Measurements from ENCODE around the gene STK36. TPM values are rescaled to one million over a fixed set of nuclear protein-coding genes. Genes with fewer than 3 reads are reported as not detected.

Gene STK36
- total RNA-seq, 1 experiment from 2014 or later: 47.7 TPM

- Mint-ChIP-seq H3K27ac (no peak overlapping the region), H3K27me3 (ENCODE audit: low read depth) (no peaks in the 10 kb centered on the region; the same call in 1 of the 2 replicates), H3K4me3 (no peak overlapping the region), H3K36me3 (peaks cover 3% of the 10 kb centered on the region; the same call in 1 of the 2 replicates), H3K9me3 (peaks cover 4% of the 10 kb centered on the region), H3K4me1 (peaks cover 7% of the 10 kb centered on the region)
- no peak for ATAC-seq
- DNase-seq (ENCODE audit: low spot score): no peak
- CTCF ChIA-PET: interaction anchor here (0.7 to 1.3 kb wide), 4 partner anchors 21 to 464 kb away, joined by 3 to 8 read pairs (median 4); no protein-coding TSS in a partner anchor
- POLR2A ChIA-PET: no interaction called here
- TF ChIP-seq ZBTB43 (CRISPR knock-in tag; IDR thresholded peaks at IDR 0.05): no peak
- no peak for TF ChIP-seq NR2C2 (CRISPR knock-in tag; IDR thresholded peaks at IDR 0.05)
- no peak for TF ChIP-seq ETV6 (CRISPR knock-in tag; IDR thresholded peaks at IDR 0.05)
- no peak for TF ChIP-seq SMAD4 (CRISPR knock-in tag; IDR thresholded peaks at IDR 0.05)
- no peak for TF ChIP-seq HMGXB4 (CRISPR knock-in tag; IDR thresholded peaks at IDR 0.05)
- TF ChIP-seq ZNF396 (CRISPR knock-in tag; IDR thresholded peaks at IDR 0.05; ENCODE audit: borderline replicate concordance): no peak
Measured at GRCh38 chr2:218708086-218708485, 36.2 kb downstream of the STK36 start.

- ChIA-PET CTCF (interaction anchor here (0.6 to 2.4 kb wide), 28 partner anchors 10 to 291 kb away, joined by 3 to 30 read pairs (median 4); partner anchors contain the start of genes BCS1L, CYP27A1, RNF25 and STK36), POLR2A (interaction anchor here (0.6 to 1.0 kb wide), 3 partner anchors 51 to 495 kb away, joined by 3 to 7 read pairs (median 3); partner anchors contain the start of genes BCS1L and ZNF142)
- DNase-seq (ENCODE audit: low spot score): no peak
- no peak overlapping the region for H3K27ac Mint-ChIP-seq
- peaks cover 11% of the 10 kb centered on the region for H3K4me1 Mint-ChIP-seq
- peaks cover 4% of the 10 kb centered on the region for H3K9me3 Mint-ChIP-seq
- H3K27me3 Mint-ChIP-seq (ENCODE audit: low read depth): no peaks in the 10 kb centered on the region; the same call in 1 of the 2 replicates
- H3K4me3 Mint-ChIP-seq: peak overlapping the region; percentile 98
- TF ChIP-seq, protein P1, sequence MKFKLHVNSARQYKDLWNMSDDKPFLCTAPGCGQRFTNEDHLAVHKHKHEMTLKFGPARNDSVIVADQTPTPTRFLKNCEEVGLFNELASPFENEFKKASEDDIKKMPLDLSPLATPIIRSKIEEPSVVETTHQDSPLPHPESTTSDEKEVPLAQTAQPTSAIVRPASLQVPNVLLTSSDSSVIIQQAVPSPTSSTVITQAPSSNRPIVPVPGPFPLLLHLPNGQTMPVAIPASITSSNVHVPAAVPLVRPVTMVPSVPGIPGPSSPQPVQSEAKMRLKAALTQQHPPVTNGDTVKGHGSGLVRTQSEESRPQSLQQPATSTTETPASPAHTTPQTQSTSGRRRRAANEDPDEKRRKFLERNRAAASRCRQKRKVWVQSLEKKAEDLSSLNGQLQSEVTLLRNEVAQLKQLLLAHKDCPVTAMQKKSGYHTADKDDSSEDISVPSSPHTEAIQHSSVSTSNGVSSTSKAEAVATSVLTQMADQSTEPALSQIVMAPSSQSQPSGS (CRISPR knock-in tag; IDR thresholded peaks at IDR 0.05; ENCODE audit: borderline replicate concordance, low read depth): no peak
- TF ChIP-seq JAZF1 (CRISPR knock-in tag; IDR thresholded peaks at IDR 0.05): no peak
- no peak for TF ChIP-seq RORB (CRISPR knock-in tag; IDR thresholded peaks at IDR 0.05)
- TF ChIP-seq NR3C1 (CRISPR knock-in tag; conservative IDR thresholded peaks at IDR 0.05; ENCODE audit: low read depth): no peak
- TF ChIP-seq CDX4 (CRISPR knock-in tag; IDR thresholded peaks at IDR 0.05; ENCODE audit: borderline replicate concordance): no peak
- TF ChIP-seq ZNF532 (CRISPR knock-in tag; IDR thresholded peaks at IDR 0.05; ENCODE audit: borderline replicate concordance): no peak
- no peak for TF ChIP-seq FOXK1 (CRISPR knock-in tag; IDR thresholded peaks at IDR 0.05)
- no peak for TF ChIP-seq ATF1 (CRISPR knock-in tag; IDR thresholded peaks at IDR 0.05)
- TF ChIP-seq, protein P2, sequence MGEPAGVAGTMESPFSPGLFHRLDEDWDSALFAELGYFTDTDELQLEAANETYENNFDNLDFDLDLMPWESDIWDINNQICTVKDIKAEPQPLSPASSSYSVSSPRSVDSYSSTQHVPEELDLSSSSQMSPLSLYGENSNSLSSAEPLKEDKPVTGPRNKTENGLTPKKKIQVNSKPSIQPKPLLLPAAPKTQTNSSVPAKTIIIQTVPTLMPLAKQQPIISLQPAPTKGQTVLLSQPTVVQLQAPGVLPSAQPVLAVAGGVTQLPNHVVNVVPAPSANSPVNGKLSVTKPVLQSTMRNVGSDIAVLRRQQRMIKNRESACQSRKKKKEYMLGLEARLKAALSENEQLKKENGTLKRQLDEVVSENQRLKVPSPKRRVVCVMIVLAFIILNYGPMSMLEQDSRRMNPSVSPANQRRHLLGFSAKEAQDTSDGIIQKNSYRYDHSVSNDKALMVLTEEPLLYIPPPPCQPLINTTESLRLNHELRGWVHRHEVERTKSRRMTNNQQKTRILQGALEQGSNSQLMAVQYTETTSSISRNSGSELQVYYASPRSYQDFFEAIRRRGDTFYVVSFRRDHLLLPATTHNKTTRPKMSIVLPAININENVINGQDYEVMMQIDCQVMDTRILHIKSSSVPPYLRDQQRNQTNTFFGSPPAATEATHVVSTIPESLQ (CRISPR knock-in tag; IDR thresholded peaks at IDR 0.05): no peak
- TF ChIP-seq, protein P3, sequence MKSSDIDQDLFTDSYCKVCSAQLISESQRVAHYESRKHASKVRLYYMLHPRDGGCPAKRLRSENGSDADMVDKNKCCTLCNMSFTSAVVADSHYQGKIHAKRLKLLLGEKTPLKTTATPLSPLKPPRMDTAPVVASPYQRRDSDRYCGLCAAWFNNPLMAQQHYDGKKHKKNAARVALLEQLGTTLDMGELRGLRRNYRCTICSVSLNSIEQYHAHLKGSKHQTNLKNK (CRISPR knock-in tag; IDR thresholded peaks at IDR 0.05): no peak
- no peak for ATAC-seq
- H3K36me3 Mint-ChIP-seq: peaks cover 3% of the 10 kb centered on the region; the same call in 1 of the 2 replicates
Measured at GRCh38 chr2:218709908-218710307, 38.0 kb downstream of the STK36 start.

All from WTC11 (cell line).